NT2/D1 (cell line): ENCODE measurements around the gene PPM1L.

ENCODE experiments used
- SUZ12 ChIP-seq: IDR thresholded peaks from 2 replicates; pipeline ENCODE4 v1.6.1; 2011; ENCODE audit not compliant: insufficient read length, insufficient read depth; ENCODE audit errors: extremely low read depth
- YY1 ChIP-seq: IDR thresholded peaks from 2 replicates; pipeline ENCODE4 v1.6.1; 2011; ENCODE audit not compliant: insufficient read length, insufficient read depth

GRCh38 chr3:161038725-161039124, 282.7 kb downstream of the PPM1L start:
- TF ChIP-seq SUZ12 = no peak
- TF ChIP-seq YY1 = no peak
